BLaER1 (cell line): Measurements from ENCODE around the gene PLXNA4.

Experiments used
- H3K27ac ChIP-seq: shearing (Covaris generic); formaldehyde crosslinking; 2 replicates; pipeline ENCODE4 v1.8.1; 2022
- H3K27me3 ChIP-seq: shearing (Covaris generic); formaldehyde crosslinking; 2 replicates; pipeline ENCODE4 v1.8.1; 2022
- H3K36me3 ChIP-seq: shearing (Covaris generic); formaldehyde crosslinking; 2 replicates; pipeline ENCODE4 v1.8.1; 2022
- H3K4me1 ChIP-seq: shearing (Covaris generic); formaldehyde crosslinking; 2 replicates; pipeline ENCODE4 v1.8.1; 2022
- H3K4me2 ChIP-seq: shearing (Covaris generic); formaldehyde crosslinking; 2 replicates; pipeline ENCODE4 v1.8.1; 2022
- H3K4me3 ChIP-seq: shearing (Covaris generic); formaldehyde crosslinking; 2 replicates; pipeline ENCODE4 v1.8.1; 2022
- H3K9ac ChIP-seq: shearing (Covaris generic); formaldehyde crosslinking; 2 replicates; pipeline ENCODE4 v1.8.1; 2022
- H3K9me3 ChIP-seq: shearing (Covaris generic); formaldehyde crosslinking; 2 replicates; pipeline ENCODE4 v1.8.1; 2022
- H4K20me1 ChIP-seq: shearing (Covaris generic); formaldehyde crosslinking; 2 replicates; pipeline ENCODE4 v1.8.1; 2022
- Cebpa-rat ChIP-seq: shearing (Covaris generic); IDR thresholded peaks from 2 replicates; pipeline ENCODE4 v1.8.1; 2022

The PLXNA4 gene

DNA sequence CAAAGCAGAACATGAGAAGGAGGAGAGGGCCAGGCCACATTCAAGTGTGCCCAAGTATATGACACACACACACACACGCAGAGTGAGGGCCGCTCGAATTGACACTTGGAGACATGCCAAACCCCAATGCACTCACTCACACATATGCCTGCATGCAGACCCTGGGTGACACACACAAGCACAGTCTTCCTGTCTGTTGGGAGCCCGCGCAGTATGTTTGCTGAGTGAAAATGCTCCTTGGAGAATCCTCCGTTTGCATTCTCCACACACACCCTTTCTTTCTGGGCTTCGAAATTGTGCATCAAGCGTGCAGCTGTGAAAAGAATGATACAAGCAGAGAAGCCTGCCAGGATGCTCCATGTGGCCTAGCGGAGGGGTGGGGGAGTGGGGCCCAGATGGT is 120.9 kb downstream of the PLXNA4 start:
- no peak overlapping the region for H3K27ac ChIP-seq
- no peak for TF ChIP-seq Cebpa-rat
- no peak overlapping the region for H3K4me3 ChIP-seq
- H3K9me3 ChIP-seq: no peaks in the 10 kb centered on the region
- peak overlapping the region; percentile 69 for H3K4me2 ChIP-seq
- no peaks in the 10 kb centered on the region for H4K20me1 ChIP-seq
- H3K27me3 ChIP-seq: no peaks in the 10 kb centered on the region
- H3K36me3 ChIP-seq: no peaks in the 10 kb centered on the region
- H3K9ac ChIP-seq: no peak overlapping the region
- H3K4me1 ChIP-seq: peaks cover 66% of the 10 kb centered on the region

DNA sequence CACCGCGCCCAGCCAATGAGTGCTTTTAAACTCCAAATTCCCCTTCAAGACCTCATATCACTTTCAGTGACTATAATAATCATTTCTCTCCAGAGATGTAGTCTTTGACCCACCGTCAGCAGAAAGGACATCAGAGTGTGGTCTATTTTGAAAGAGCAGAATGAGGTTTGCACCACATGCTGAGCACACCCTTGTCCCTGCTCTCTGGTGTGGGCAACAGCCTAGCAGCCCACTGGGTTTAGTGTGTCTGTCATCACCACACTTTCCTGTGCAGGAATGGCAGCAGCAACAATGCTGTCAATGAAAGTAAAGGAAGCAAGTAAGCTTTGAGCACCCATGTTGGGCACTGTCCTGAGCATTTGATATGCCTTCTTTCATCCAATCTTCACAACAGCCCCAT is 122.4 kb downstream of the PLXNA4 start:
- H3K9me3 ChIP-seq: no peaks in the 10 kb centered on the region
- no peaks in the 10 kb centered on the region for H4K20me1 ChIP-seq
- no peaks in the 10 kb centered on the region for H3K27me3 ChIP-seq
- TF ChIP-seq Cebpa-rat: no peak
- peaks cover 72% of the 10 kb centered on the region for H3K4me1 ChIP-seq
- no peak overlapping the region for H3K4me3 ChIP-seq
- no peaks in the 10 kb centered on the region for H3K36me3 ChIP-seq
- no peak overlapping the region for H3K9ac ChIP-seq
- H3K4me2 ChIP-seq: peak overlapping the region; percentile 69
- no peak overlapping the region for H3K27ac ChIP-seq

DNA sequence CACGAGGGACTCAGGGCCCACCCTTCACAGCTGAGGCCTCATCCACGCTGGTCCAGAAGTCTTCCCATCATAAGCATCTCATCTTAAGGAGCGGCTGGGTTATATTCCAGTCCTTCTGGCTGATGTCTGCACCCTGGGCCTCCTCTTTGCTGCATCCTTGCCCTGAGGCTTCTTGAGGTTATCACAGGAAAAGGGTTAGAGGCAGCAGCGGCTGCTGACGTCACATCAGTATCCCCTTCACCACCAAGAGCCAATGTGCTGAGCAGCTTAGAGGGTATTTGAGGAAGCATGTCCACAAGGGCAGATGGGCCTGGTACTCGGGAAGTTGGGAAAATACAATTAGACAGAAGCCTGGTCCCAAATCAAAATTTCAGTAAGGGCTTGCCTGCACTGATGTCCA is 125.1 kb downstream of the PLXNA4 start:
- Histone ChIP-seq H3K27ac (no peak overlapping the region), H3K4me1 (peaks cover 89% of the 10 kb centered on the region), H3K36me3 (no peaks in the 10 kb centered on the region), H3K27me3 (no peaks in the 10 kb centered on the region), H3K4me2 (peak overlapping the region; percentile 83), H3K4me3 (no peak overlapping the region), H4K20me1 (no peaks in the 10 kb centered on the region), H3K9me3 (no peaks in the 10 kb centered on the region), H3K9ac (no peak overlapping the region)
- no peak for TF ChIP-seq Cebpa-rat

DNA sequence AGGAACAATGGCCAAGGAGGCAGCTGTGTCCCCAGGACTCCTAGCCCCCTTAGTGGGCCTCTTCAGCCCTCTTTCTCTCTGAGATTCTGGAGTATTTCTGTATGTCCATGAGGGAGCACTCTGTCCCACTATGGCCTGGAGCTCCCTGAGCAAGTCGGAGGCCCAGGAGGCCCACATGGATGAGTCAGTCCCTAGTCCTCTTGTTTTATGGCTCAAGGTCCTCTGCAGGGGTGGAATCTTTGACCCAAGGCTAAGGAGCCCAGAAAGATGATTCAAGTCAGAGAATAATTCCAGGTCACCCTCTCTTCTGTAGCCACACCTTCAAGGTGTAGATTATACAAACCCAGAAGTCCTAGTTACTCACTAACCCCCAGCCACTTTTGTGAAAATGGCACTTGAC is 125.6 kb downstream of the PLXNA4 start:
- peaks cover 89% of the 10 kb centered on the region for H3K4me1 ChIP-seq
- no peaks in the 10 kb centered on the region for H3K9me3 ChIP-seq
- no peak overlapping the region for H3K9ac ChIP-seq
- no peaks in the 10 kb centered on the region for H3K27me3 ChIP-seq
- H3K4me2 ChIP-seq: peak overlapping the region; percentile 83
- no peaks in the 10 kb centered on the region for H3K36me3 ChIP-seq
- no peaks in the 10 kb centered on the region for H4K20me1 ChIP-seq
- TF ChIP-seq Cebpa-rat: no peak
- no peak overlapping the region for H3K4me3 ChIP-seq
- peak overlapping the region; percentile 56; the same call in 1 of the 2 replicates for H3K27ac ChIP-seq

DNA sequence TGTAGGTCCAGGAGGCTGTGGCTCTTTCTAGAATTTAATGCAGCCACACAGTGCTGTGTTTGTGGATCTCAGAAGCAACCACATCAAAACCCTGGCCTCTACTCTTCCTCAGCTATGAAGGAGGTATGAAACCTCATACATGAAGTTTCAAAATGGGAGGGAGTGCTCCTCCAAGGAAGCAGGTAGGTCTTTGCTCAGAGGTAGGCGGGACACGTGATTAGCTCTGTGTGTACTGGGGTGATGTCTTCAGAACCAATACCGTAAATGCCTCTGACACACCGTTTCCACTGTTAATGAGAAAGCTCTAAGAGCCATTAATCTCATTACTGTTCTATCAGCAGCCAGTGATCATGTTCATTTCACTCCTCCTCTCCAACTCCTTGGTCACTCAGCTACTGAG is 126.1 kb downstream of the PLXNA4 start:
- peak overlapping the region; percentile 83 for H3K4me2 ChIP-seq
- H3K27me3 ChIP-seq: no peaks in the 10 kb centered on the region
- TF ChIP-seq Cebpa-rat: no peak
- H3K36me3 ChIP-seq: no peaks in the 10 kb centered on the region
- H3K9me3 ChIP-seq: no peaks in the 10 kb centered on the region
- no peaks in the 10 kb centered on the region for H4K20me1 ChIP-seq
- peaks cover 89% of the 10 kb centered on the region for H3K4me1 ChIP-seq
- 0 out of 2 replicates have a peak overlapping the region, but pooled peaks have one; percentile 21 for H3K9ac ChIP-seq
- H3K4me3 ChIP-seq: no peak overlapping the region
- H3K27ac ChIP-seq: peak overlapping the region; percentile 56

DNA sequence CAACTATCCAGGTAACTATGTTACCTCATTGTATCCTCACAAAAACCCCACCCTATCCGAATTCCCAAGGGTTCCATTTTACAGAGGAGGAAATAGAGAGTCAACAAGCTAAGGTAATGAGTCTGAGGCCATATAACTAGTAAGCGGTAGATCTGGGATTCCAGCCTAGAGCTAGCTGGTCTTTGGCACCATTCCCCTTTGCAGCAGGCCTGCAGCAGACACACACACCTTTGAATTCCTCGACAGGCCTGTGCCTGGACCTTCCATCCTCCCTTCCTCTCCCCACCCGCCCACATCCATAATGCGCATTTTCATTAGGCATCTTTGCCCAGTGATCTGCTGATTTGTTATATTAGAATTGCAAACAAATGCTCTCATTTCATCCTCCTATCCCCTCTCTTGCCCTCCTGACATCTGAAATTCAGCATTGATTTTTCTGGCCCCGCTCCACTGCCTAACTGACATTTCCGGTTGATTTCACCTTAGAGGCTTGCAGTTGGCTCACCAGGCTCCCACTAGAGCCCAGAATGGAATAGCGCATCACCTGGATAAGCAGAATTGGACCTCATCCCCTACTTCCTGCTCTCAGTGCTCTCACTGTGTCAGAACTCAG is 129.5 kb downstream of the PLXNA4 start:
- no peaks in the 10 kb centered on the region for H3K9me3 ChIP-seq
- H3K9ac ChIP-seq: no peak overlapping the region
- H3K4me2 ChIP-seq: peak overlapping the region; percentile 83
- peak overlapping the region; percentile 51; the same call in 1 of the 2 replicates for H3K27ac ChIP-seq
- peak overlapping the region; percentile 20; the same call in 1 of the 2 replicates for H3K4me3 ChIP-seq
- H3K36me3 ChIP-seq: no peaks in the 10 kb centered on the region
- peaks cover 87% of the 10 kb centered on the region for H3K4me1 ChIP-seq
- TF ChIP-seq Cebpa-rat: no peak
- no peaks in the 10 kb centered on the region for H4K20me1 ChIP-seq
- H3K27me3 ChIP-seq: no peaks in the 10 kb centered on the region

DNA sequence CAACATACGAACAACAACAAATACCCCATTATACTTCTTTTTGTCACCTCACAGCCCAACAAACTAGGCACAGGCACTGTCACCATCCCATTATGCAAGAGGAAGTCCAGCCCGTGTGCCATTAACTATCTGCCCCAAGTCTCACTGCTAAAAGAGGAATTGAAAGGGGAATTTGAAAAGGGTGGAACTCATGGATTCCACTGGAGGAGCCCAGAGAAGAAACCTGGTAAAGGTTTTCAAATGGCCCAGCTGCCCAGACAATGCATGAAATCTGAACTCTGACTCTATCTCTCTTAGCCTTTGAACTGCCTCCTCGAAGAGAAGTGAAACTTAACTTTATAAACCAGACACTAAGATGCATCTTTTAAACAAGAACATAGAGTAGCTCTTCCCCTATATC is 130.0 kb downstream of the PLXNA4 start:
- Histone ChIP-seq H3K9ac (no peak overlapping the region), H3K9me3 (no peaks in the 10 kb centered on the region), H3K4me2 (peak overlapping the region; percentile 83), H4K20me1 (no peaks in the 10 kb centered on the region), H3K27me3 (no peaks in the 10 kb centered on the region), H3K4me3 (no peak overlapping the region), H3K27ac (peak overlapping the region; percentile 70; the same call in 1 of the 2 replicates), H3K36me3 (no peaks in the 10 kb centered on the region), H3K4me1 (peaks cover 85% of the 10 kb centered on the region)
- no peak for TF ChIP-seq Cebpa-rat

DNA sequence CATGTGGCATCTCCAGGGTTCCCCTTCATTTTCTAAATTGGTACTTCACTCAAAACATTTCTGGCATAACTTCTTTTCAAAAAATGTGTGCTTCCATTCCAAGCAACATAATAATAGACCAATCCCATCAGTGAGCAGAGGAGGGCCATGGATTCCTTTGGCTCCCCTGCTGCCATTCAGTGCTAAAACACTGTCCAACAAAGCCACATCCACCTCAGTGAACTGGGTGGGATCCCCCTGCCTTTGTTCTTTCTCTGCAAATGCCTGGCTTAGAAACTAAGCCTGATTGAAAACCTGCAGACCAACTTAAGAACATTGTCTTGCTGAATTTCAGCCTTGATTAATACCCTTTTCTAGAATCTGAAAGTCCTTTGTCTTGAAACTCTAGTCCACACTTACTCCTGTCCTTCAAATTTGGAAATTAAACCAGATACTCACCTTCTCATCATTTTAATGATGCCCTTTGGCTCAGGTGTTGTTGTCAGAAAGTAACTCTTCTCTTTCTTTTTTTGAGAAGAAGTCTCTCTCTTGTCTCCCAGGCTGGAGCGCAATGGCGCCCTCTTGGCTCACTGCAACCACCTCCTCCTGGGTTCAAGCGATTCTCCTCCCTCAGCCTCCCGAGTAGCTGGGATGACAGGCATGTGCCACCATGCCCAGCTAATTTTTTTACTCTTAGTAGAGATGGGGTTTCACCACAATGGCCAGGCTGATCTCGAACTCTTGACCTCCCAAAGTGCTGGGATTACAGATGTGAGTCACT is 132.3 kb downstream of the PLXNA4 start:
- Histone ChIP-seq H3K9me3 (no peaks in the 10 kb centered on the region), H3K36me3 (no peaks in the 10 kb centered on the region), H3K27me3 (no peaks in the 10 kb centered on the region), H3K4me2 (peak overlapping the region; percentile 10; the same call in 1 of the 2 replicates), H3K27ac (no peak overlapping the region), H3K4me3 (no peak overlapping the region), H3K4me1 (peaks cover 78% of the 10 kb centered on the region), H4K20me1 (no peaks in the 10 kb centered on the region), H3K9ac (no peak overlapping the region)
- no peak for TF ChIP-seq Cebpa-rat

DNA sequence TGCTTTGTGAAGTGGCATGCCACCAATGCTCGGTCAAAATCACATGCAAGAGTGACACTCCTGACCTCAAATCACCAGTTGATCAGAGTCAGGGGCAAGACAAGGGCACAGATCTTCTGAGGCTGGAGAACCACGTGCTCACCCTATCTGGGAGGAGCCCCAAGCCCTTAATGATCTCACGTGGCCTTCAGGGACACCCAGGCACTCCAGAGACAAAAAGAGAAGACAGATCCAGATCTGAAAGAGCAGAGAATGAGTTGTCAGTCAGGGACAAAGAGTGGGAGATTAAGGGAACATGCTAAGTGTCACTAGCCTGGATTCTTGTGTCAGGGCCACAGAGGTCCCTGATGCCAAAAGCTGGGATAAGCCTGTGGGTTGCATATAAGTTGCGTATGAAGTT is 134.3 kb downstream of the PLXNA4 start:
- H4K20me1 ChIP-seq: no peaks in the 10 kb centered on the region
- peak overlapping the region; percentile 19 for H3K4me2 ChIP-seq
- no peak overlapping the region for H3K9ac ChIP-seq
- H3K27ac ChIP-seq: no peak overlapping the region
- no peaks in the 10 kb centered on the region for H3K36me3 ChIP-seq
- H3K27me3 ChIP-seq: no peaks in the 10 kb centered on the region
- H3K4me3 ChIP-seq: no peak overlapping the region
- H3K4me1 ChIP-seq: peaks cover 78% of the 10 kb centered on the region
- no peaks in the 10 kb centered on the region for H3K9me3 ChIP-seq
- no peak for TF ChIP-seq Cebpa-rat

DNA sequence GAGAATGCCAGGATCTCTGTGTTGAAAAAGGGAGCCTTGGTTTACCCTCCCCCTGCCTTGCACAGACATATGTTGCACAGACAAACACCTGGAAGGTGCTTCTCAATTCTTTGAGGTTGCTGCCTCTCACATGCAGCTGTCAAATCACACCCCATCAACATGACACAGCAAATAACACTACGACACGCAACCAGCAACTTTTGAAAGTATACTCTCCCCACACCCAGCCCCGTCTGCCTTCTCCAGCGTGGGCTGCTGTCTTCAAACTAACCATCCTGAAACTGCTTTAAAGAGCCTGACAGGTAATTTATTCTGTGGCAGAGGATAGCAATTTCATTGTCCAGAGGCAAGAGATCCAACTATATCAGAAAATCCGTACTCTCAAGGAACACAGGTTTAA is 136.1 kb downstream of the PLXNA4 start:
- Histone ChIP-seq H3K36me3 (no peaks in the 10 kb centered on the region), H3K27me3 (no peaks in the 10 kb centered on the region), H3K4me1 (peaks cover 78% of the 10 kb centered on the region), H3K4me3 (no peak overlapping the region), H3K27ac (no peak overlapping the region), H3K9ac (no peak overlapping the region), H3K4me2 (no peak overlapping the region), H4K20me1 (no peaks in the 10 kb centered on the region), H3K9me3 (no peaks in the 10 kb centered on the region)
- TF ChIP-seq Cebpa-rat: no peak
